NCI-H2227 (cell line): Measurements from ENCODE around the gene EXOC4.
"Not testable (repeated sequence)": the region's sequence is repeated elsewhere in the genome, so short reads cannot be mapped to it uniquely, and the experiment has no call there.

Experiments used
- DNase-seq: peaks from one replicate; lab custom pipeline; 2025; ENCODE audit not compliant: unreplicated experiment; lab: John Stamatoyannopoulos, UW

EXOC4 gene

GRCh38 chr7:133958822-133959221, 705.9 kb downstream of the EXOC4 start:
- DNase-seq = no peak

GRCh38 chr7:133959505-133959904, 706.6 kb downstream of the EXOC4 start:
- DNase-seq = no peak

- no peak for DNase-seq
These were observed 708.8 kb downstream of the EXOC4 start for GRCh38 chr7:133961724-133962123.

- DNase-seq = no peak
These were observed 709.8 kb downstream of the EXOC4 start for GRCh38 chr7:133962646-133963045.

- DNase-seq = no peak
These were observed 710.8 kb downstream of the EXOC4 start for GRCh38 chr7:133963629-133964028.

- no peak for DNase-seq
These were observed 718.7 kb downstream of the EXOC4 start for GRCh38 chr7:133971625-133972024.

GRCh38 chr7:133973710-133974109, 720.8 kb downstream of the EXOC4 start:
- no peak for DNase-seq

GRCh38 chr7:133975130-133975529, 722.3 kb downstream of the EXOC4 start:
- DNase-seq = no peak

- DNase-seq = no peak
These were observed 723.3 kb downstream of the EXOC4 start for GRCh38 chr7:133976140-133976539.

- DNase-seq = no peak
These were observed 724.8 kb downstream of the EXOC4 start for GRCh38 chr7:133977409-133978274.

GRCh38 chr7:133978502-133979295, 725.8 kb downstream of the EXOC4 start:
- DNase-seq = peak; percentile 26

GRCh38 chr7:133980804-133981203, 727.9 kb downstream of the EXOC4 start:
- peak; percentile 93 for DNase-seq

GRCh38 chr7:133983685-133984419, 731.0 kb downstream of the EXOC4 start:
- DNase-seq = peak; percentile 16

GRCh38 chr7:133985300-133985699, 732.4 kb downstream of the EXOC4 start:
- DNase-seq = no peak

GRCh38 chr7:133987582-133987981, 734.7 kb downstream of the EXOC4 start:
- DNase-seq = no peak

GRCh38 chr7:133993547-133993946, 740.7 kb downstream of the EXOC4 start:
- DNase-seq = no peak

- not testable (repeated sequence) for DNase-seq
These were observed 741.2 kb downstream of the EXOC4 start for GRCh38 chr7:133994100-133994499.

GRCh38 chr7:133997463-133997862, 744.6 kb downstream of the EXOC4 start:
- no peak for DNase-seq

GRCh38 chr7:133999178-133999577, 746.3 kb downstream of the EXOC4 start:
- no peak for DNase-seq

GRCh38 chr7:134004829-134005505, 752.1 kb downstream of the EXOC4 start:
- DNase-seq = no peak
